ENCODE results near the gene LGALS8. TPM values are rescaled to one million over a fixed set of nuclear protein-coding genes. Genes with fewer than 3 reads are reported as not detected.

LGALS8 gene
- total RNA-seq, 2 donors from 2014 or later, result 33.5 to 58.4 TPM

DNA sequence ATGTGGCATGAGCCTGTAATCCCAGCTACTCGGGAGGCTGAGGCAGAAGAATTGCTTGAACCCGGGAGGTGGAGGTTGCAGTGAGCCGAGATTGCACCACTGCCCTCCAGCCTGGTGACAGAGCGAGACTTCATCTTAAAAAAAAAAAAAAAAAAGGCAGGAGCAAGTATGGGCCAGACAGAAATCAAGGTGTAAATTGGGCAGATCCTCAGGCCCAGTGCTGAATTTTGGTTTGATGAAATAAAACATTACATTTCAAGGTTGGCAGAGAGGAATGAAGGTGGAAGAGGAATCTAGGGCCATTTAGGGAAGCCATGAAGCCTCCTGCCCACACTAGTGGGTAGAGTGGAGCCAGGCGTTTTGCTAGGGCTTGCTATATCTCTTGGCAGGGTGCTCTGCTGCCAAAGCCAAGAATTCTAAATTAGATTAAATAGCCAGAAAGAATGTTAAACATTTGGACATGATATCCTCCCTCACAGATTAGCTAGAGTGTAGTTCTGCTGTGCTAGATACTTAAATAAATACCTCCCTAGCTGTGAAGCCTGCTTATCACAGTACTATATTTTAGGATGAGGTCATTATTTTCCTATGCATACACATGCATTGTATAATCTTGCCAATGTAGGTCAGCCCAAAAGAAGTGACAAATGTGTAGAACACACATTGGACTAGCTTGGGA lies 16.6 kb upstream of the LGALS8 start:
- Histone ChIP-seq H3K27me3 (no peaks in the 10 kb centered on the region), H3K4me1 (no peaks in the 10 kb centered on the region), H3K27ac (no peak overlapping the region)

GRCh38 chr1:236508593-236509027 lies 15.2 kb upstream of the LGALS8 start:
- Histone ChIP-seq H3K9me3 (no peaks in the 10 kb centered on the region), H3K4me1 (no peaks in the 10 kb centered on the region), H3K27me3 (no peaks in the 10 kb centered on the region), H3K36me3 (no peaks in the 10 kb centered on the region), H3K27ac (no peak overlapping the region), H3K9ac (ENCODE audit: low read depth in 2 of 2, low read length in 2 of 2) (no peak overlapping the region), H3K4me3 (no peak overlapping the region)
- DNase-seq, result no peak
- intact Hi-C loops (cut with DNase I), result no loop called here
- TF ChIP-seq, protein P1, sequence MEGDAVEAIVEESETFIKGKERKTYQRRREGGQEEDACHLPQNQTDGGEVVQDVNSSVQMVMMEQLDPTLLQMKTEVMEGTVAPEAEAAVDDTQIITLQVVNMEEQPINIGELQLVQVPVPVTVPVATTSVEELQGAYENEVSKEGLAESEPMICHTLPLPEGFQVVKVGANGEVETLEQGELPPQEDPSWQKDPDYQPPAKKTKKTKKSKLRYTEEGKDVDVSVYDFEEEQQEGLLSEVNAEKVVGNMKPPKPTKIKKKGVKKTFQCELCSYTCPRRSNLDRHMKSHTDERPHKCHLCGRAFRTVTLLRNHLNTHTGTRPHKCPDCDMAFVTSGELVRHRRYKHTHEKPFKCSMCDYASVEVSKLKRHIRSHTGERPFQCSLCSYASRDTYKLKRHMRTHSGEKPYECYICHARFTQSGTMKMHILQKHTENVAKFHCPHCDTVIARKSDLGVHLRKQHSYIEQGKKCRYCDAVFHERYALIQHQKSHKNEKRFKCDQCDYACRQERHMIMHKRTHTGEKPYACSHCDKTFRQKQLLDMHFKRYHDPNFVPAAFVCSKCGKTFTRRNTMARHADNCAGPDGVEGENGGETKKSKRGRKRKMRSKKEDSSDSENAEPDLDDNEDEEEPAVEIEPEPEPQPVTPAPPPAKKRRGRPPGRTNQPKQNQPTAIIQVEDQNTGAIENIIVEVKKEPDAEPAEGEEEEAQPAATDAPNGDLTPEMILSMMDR (IDR thresholded peaks at IDR 0.05), result no peak

More for the DNA sequence above, 16.6 kb upstream of the LGALS8 start:
- TF ChIP-seq, protein P1 (IDR thresholded peaks at IDR 0.05), result no peak
- DNase-seq, result no peak
- H3K4me3 ChIP-seq, result no peak overlapping the region
- H3K9ac ChIP-seq (ENCODE audit: low read depth in 2 of 2, low read length in 2 of 2), result no peak overlapping the region
- intact Hi-C loops (cut with DNase I), result no loop called here
- H3K9me3 ChIP-seq, result no peaks in the 10 kb centered on the region
- no peaks in the 10 kb centered on the region for H3K36me3 ChIP-seq

GRCh38 chr1:236509203-236509602 lies 14.6 kb upstream of the LGALS8 start:
- no peaks in the 10 kb centered on the region for H3K9me3 ChIP-seq
- no peaks in the 10 kb centered on the region for H3K4me1 ChIP-seq
- TF ChIP-seq, protein P1 (IDR thresholded peaks at IDR 0.05), result no peak
- DNase-seq, result no peak
- H3K4me3 ChIP-seq, result no peak overlapping the region
- H3K27ac ChIP-seq, result no peak overlapping the region
- H3K9ac ChIP-seq (ENCODE audit: low read depth in 2 of 2, low read length in 2 of 2), result no peak overlapping the region
- intact Hi-C loops (cut with DNase I), result no loop called here
- no peaks in the 10 kb centered on the region for H3K36me3 ChIP-seq
- no peaks in the 10 kb centered on the region for H3K27me3 ChIP-seq

GRCh38 chr1:236509647-236510401 lies 14.0 kb upstream of the LGALS8 start:
- no peak overlapping the region for H3K27ac ChIP-seq
- no peak overlapping the region for H3K9ac ChIP-seq (ENCODE audit: low read depth in 2 of 2, low read length in 2 of 2)
- TF ChIP-seq, protein P1 (IDR thresholded peaks at IDR 0.05), result no peak
- intact Hi-C loops (cut with DNase I), result no loop called here
- DNase-seq, result peak; percentile 53
- H3K4me1 ChIP-seq, result no peaks in the 10 kb centered on the region
- H3K36me3 ChIP-seq, result no peaks in the 10 kb centered on the region
- no peaks in the 10 kb centered on the region for H3K27me3 ChIP-seq
- H3K4me3 ChIP-seq, result no peak overlapping the region
- H3K9me3 ChIP-seq, result no peaks in the 10 kb centered on the region

DNA sequence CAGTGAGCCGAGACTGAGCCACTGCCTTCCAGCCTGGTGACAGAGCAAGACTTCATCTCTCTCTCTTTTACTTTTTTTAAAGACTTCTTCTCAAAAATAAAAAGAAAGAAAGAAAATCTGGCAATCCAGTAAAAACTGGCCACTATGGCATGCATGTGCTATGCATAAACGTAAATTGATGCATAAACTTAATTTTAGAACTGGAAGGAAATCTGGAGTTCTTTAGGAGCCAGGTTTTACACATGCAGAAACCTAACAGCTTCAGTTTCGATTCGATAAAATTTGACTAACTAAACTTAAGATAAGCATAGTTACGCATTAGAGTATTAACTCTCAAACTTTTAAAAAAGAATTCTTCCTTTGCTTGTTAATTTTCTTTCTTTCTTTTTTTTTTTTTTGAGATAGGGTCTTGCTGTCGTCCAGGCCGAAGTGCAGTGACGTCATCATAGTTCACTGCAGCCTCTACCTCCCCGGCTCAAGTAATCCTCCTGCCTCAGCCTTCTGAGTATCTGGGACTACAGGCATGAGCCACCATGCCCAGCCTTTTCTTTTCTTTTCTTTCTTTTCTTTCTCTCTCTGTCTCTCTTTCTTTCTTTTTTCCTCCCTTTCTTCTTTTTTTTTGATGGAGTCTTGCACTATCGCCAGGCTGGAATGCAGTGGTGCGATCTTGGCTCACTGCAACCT lies 11.9 kb upstream of the LGALS8 start:
- H3K9ac ChIP-seq (ENCODE audit: low read depth in 2 of 2, low read length in 2 of 2), result no peak overlapping the region
- no peaks in the 10 kb centered on the region for H3K9me3 ChIP-seq
- no peaks in the 10 kb centered on the region for H3K4me1 ChIP-seq
- H3K27ac ChIP-seq, result no peak overlapping the region
- no peak overlapping the region for H3K4me3 ChIP-seq
- intact Hi-C loops (cut with DNase I), result no loop called here
- no peaks in the 10 kb centered on the region for H3K36me3 ChIP-seq
- no peaks in the 10 kb centered on the region for H3K27me3 ChIP-seq
- TF ChIP-seq, protein P1 (IDR thresholded peaks at IDR 0.05), result no peak
- no peak for DNase-seq
